CD4-positive, alpha-beta T cell (primary cell): ENCODE data around the gene OTUD3. TPM values are rescaled to one million over a fixed set of nuclear protein-coding genes. Genes with fewer than 3 reads are reported as not detected.
"Not testable (repeated sequence)": the region's sequence is repeated elsewhere in the genome, so short reads cannot be mapped to it uniquely, and the experiment has no call there.

Source experiments
- ATAC-seq: fragments of 200-7000 bp; cut with Tn5 transposase; one replicate; pipeline ENCODE4 v1.10.0; 2022; ENCODE audit warnings: mild to moderate bottlenecking; ENCODE audit not compliant: poor library complexity
- CTCF ChIA-PET: fragments of 350-600 bp; sonication (Branson Sonifier 250); formaldehyde crosslinking; loops from one replicate; lab custom pipeline; 2021; ENCODE audit warnings: antibody characterized with exemption, inconsistent platforms; lab: Charles Lee
- POLR2A ChIA-PET: fragments of 350-600 bp; sonication (Branson Sonifier 250); formaldehyde crosslinking; loops from one replicate; lab custom pipeline; 2021; ENCODE audit warnings: antibody characterized with exemption, inconsistent platforms; lab: Charles Lee
- DNase-seq, 14 experiments: peaks; one replicate each; pipeline ENCODE4 v3.0.0-alpha.2; 2013 to 2020; ENCODE audit warnings: mixed read lengths in 2 of 14
- H3K27ac ChIP-seq, 2 donors: one replicate each; pipeline versions ENCODE4 v1.5.1 to v1.7.0; 2013; ENCODE audit warnings: low read length in 2 of 2, low read depth in 1 of 2, mild to moderate bottlenecking in 1 of 2
- H3K27me3 ChIP-seq, 2 experiments: 1 replicate in 1 of 2; 2 replicates in 1 of 2; pipeline versions ENCODE4 v1.6.1 to v1.7.0; 2013; ENCODE audit warnings: low read length in 2 of 2, control low read depth in 1 of 2, mild to moderate bottlenecking in 1 of 2, moderate library complexity in 1 of 2; ENCODE audit not compliant: insufficient read depth in 2 of 2, control insufficient read depth in 1 of 2
- H3K36me3 ChIP-seq: one replicate; pipeline ENCODE4 v1.6.1; 2013; ENCODE audit warnings: low read length, control low read depth; ENCODE audit not compliant: insufficient read depth
- H3K4me1 ChIP-seq: one replicate; pipeline ENCODE4 v1.6.1; 2013; ENCODE audit warnings: low read length, control low read depth; ENCODE audit not compliant: insufficient read depth
- H3K4me3 ChIP-seq: one replicate; pipeline ENCODE4 v1.5.1; 2013; ENCODE audit warnings: mild to moderate bottlenecking, low read length, moderate library complexity
- H3K9me3 ChIP-seq, 2 experiments: 1 replicate in 1 of 2; 2 replicates in 1 of 2; pipeline versions ENCODE4 v1.6.1 to v1.7.0; 2013; ENCODE audit warnings: low read length in 2 of 2, mild to moderate bottlenecking in 2 of 2, control low read depth in 1 of 2, moderate library complexity in 1 of 2; ENCODE audit not compliant: control insufficient read depth in 1 of 2, insufficient read depth in 1 of 2
- H3K27ac Mint-ChIP-seq: one replicate; pipeline ENCODE4 v1.8.0; 2020; ENCODE audit warnings: mixed read lengths
- H3K27me3 Mint-ChIP-seq: one replicate; pipeline ENCODE4 v1.8.0; 2021; ENCODE audit warnings: mixed read lengths
- H3K36me3 Mint-ChIP-seq: one replicate; pipeline ENCODE4 v1.8.0; 2021; ENCODE audit warnings: low read depth, mixed read lengths
- H3K4me1 Mint-ChIP-seq: one replicate; pipeline ENCODE4 v1.8.0; 2021; ENCODE audit warnings: low read depth, mixed read lengths
- H3K4me3 Mint-ChIP-seq: one replicate; pipeline ENCODE4 v1.8.0; 2020; ENCODE audit warnings: mild to moderate bottlenecking, mixed read lengths
- H3K9me3 Mint-ChIP-seq: one replicate; pipeline ENCODE4 v1.8.0; 2020; ENCODE audit warnings: mixed read lengths
- CTCF ChIP-seq: fragments of 200-600 bp; IDR thresholded peaks from one replicate; pipeline ENCODE4 v1.8.0; 2022; ENCODE audit warnings: antibody characterized with exemption, mild to moderate bottlenecking
- intact Hi-C, 2 experiments: fragments of 100-400 bp; cut with DNase I in 1 of 2; cut with micrococcal nuclease in 1 of 2; formaldehyde crosslinking; loops; one replicate each; pipeline versions ENCODE4 v1.15.1 to v1.9.0; 2023 to 2025; cut with DNase I, micrococcal nuclease
- total RNA-seq, 174 experiments: library from RNA in 2 of 174; stranded (reverse) in 2 of 174; gene quantifications; one replicate each; pipeline ENCODE4 v1.2.3 and lab custom pipeline; 2021 to 2026

OTUD3 gene
- total RNA-seq, 2 experiments from 2014 or later, result 11.4 to 12.6 TPM

- intact Hi-C loops, result no loop called here
- Mint-ChIP-seq H3K27ac (no peak overlapping the region), H3K36me3 (no peaks in the 10 kb centered on the region), H3K4me1 (no peaks in the 10 kb centered on the region), H3K4me3 (no peak overlapping the region), H3K27me3 (peaks cover 43% of the 10 kb centered on the region), H3K9me3 (peaks cover 7% of the 10 kb centered on the region)
- Histone ChIP-seq H3K4me1 (no peaks in the 10 kb centered on the region), H3K27me3 (peaks cover 14 to 20% of the 10 kb centered on the region in 2 experiments), H3K27ac (no peak overlapping the region), H3K36me3 (no peaks in the 10 kb centered on the region), H3K9me3 (peaks cover 4 to 7% of the 10 kb centered on the region in 2 experiments), H3K4me3 (no peak overlapping the region)
- no peak for ATAC-seq
- TF ChIP-seq CTCF, result no peak
- DNase-seq, result no peak
- CTCF ChIA-PET, result no interaction called here
- POLR2A ChIA-PET, result no interaction called here
Measured at GRCh38 chr1:19866029-19866428, 16.2 kb upstream of the OTUD3 start.

- Mint-ChIP-seq H3K27me3 (peaks cover 39% of the 10 kb centered on the region), H3K4me1 (no peaks in the 10 kb centered on the region), H3K9me3 (peaks cover 7% of the 10 kb centered on the region), H3K27ac (no peak overlapping the region), H3K4me3 (no peak overlapping the region), H3K36me3 (no peaks in the 10 kb centered on the region)
- Histone ChIP-seq H3K27me3 (peaks cover 13 to 17% of the 10 kb centered on the region in 2 experiments), H3K36me3 (no peaks in the 10 kb centered on the region), H3K4me1 (no peaks in the 10 kb centered on the region), H3K9me3 (peaks cover 4 to 7% of the 10 kb centered on the region in 2 experiments), H3K4me3 (no peak overlapping the region), H3K27ac (no peak overlapping the region)
- ATAC-seq (no peak), DNase-seq (no peak)
- intact Hi-C loops, result no loop called here
- POLR2A ChIA-PET, result no interaction called here
- CTCF ChIA-PET, result no interaction called here
- TF ChIP-seq CTCF, result no peak
Measured at GRCh38 chr1:19866758-19867157, 15.4 kb upstream of the OTUD3 start.

GRCh38 chr1:19868575-19868974 is 13.6 kb upstream of the OTUD3 start:
- H3K4me1 ChIP-seq, ATAC-seq, DNase-seq, CTCF ChIA-PET, H3K4me3 ChIP-seq, H3K4me1 Mint-ChIP-seq, H3K27ac Mint-ChIP-seq, H3K36me3 Mint-ChIP-seq, H3K9me3 ChIP-seq, H3K9me3 Mint-ChIP-seq, intact Hi-C loops, H3K36me3 ChIP-seq, POLR2A ChIA-PET, H3K27ac ChIP-seq, H3K4me3 Mint-ChIP-seq: not testable (repeated sequence)
- peaks cover 47% of the 10 kb centered on the region for H3K27me3 Mint-ChIP-seq
- peaks cover 9 to 17% of the 10 kb centered on the region in 2 experiments for H3K27me3 ChIP-seq

- ATAC-seq, H3K27ac Mint-ChIP-seq, H3K36me3 Mint-ChIP-seq, CTCF ChIA-PET, DNase-seq, POLR2A ChIA-PET, H3K4me1 ChIP-seq, H3K9me3 Mint-ChIP-seq, H3K4me3 ChIP-seq, intact Hi-C loops, H3K9me3 ChIP-seq, H3K4me1 Mint-ChIP-seq, H3K27ac ChIP-seq, H3K4me3 Mint-ChIP-seq, H3K36me3 ChIP-seq: not testable (repeated sequence)
- peaks cover 51% of the 10 kb centered on the region for H3K27me3 Mint-ChIP-seq
- H3K27me3 ChIP-seq, result peaks cover 9 to 17% of the 10 kb centered on the region in 2 experiments
Measured at GRCh38 chr1:19869453-19869852, 12.7 kb upstream of the OTUD3 start.
